ENCODE data around the gene CSTB. TPM values are rescaled to one million over a fixed set of nuclear protein-coding genes. Genes with fewer than 3 reads are reported as not detected.
"Not testable (repeated sequence)": the region's sequence is repeated elsewhere in the genome, so short reads cannot be mapped to it uniquely, and the experiment has no call there.

The CSTB gene
- 42.0 TPM for polyA plus RNA-seq (2013, experiment 1 of 2; ENCODE audit: insufficient read length)
- 39.0 TPM for polyA plus RNA-seq (2013, experiment 2 of 2; ENCODE audit: insufficient read length)

DNA sequence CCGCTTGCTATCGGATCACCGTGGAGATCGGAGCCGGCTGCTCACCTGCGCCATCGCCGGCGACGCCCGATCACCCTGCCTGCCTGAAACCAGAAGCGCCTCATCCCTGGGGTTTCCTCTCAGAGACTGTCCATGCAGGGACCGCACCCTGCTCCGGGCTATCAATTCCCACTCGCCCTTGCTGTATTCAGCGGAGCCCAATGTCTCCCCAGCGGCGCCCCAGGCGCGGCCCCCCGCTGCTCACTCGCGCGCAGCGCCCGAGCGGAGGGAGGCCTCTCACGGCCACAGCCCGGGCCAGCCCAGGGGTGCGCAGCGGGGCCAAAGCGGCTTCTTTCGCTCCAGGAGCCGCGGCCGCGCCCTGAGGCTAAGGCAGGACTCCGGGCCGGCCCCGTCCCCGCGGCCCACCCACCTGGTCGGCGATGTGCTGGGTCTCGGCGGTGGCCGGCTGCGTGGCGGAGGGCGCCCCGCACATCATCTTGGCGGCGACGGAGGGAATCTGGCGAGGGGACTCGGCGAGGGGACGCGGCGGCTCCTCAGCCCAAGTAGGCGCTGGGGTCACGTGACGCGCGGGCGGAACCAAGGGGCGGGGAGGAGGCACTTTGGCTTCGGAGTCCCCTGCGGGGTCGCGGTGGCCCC, at the start of gene CSTB:
TSS of gene CSTB (minus strand) at position 514 of the 636 bp plus-strand sequence. CDS start at position 475, 39 bp downstream.
- DNase-seq, result peak; percentile 69

GRCh38 chr21:43825242-43825935, 49.3 kb upstream of the CSTB start:
- DNase-seq, result no peak

DNA sequence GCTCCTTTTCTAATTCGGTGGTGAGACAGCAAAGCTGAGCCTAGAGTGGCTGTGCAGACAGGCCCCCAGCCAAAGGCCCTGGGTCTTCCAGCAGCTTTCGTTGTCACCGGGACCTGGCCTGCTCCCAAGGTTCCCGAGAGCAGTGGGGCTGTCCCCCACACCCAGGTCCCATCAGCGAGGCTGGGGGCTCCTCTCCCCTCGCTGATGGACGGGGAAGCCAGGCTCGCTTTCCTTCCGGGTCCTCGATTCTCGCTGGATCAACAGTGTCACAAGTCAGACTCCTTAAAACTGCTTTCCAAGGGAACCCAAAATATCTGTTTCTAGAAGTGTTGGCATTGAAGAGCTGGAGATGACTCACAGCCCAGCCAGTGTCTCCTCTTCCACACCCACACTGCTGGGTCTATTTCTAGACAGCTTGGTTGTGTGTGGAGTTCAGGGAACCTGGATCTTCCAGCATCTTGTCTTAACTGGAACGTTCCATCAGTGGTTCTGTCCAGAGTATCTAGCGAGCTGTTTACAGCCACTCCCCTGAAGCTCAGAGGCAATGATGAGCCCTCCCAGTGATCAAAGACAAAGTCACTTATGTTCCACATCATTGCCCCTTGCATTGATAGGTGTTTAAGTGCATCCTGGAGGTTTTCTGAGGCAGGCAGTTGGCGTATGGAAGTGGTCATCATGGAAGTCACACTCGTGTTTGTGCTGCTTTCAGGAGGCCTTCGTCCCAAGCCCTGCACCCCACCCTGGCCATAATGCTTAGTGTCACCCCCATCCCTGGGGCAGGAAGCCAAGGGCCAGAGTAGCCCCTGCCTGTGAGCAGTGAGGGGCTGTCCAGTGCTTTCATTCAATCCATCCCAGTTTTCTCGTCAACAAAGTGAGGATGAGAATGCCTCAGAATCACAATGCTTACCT, 48.5 kb upstream of the CSTB start:
- DNase-seq, result peak; percentile 50

- not testable (repeated sequence) for DNase-seq
Measured at GRCh38 chr21:43822741-43823140, 46.6 kb upstream of the CSTB start.

DNA sequence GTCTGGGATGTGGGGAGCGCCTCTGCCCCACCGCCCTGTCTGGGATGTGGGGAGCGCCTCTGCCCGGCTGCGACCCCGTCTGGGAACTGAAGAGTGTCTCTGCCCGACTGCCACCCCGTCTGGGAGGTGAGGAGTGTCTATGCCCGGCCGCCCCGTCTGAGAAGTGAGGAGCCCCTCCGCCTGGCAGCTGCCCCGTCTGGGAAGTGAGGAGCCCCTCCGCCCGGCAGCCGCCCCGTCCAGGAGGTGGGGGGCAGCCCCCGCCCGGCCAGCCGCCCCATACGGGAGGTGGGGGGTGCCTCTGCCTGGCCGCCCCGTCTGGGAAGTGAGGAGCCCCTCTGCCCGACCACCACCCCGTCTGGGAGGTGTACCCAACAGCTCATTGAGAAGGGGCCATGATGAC, 46.1 kb upstream of the CSTB start:
- not testable (repeated sequence) for DNase-seq

GRCh38 chr21:43820466-43820865, 44.4 kb upstream of the CSTB start:
- DNase-seq, result no peak

- no peak for DNase-seq
Measured at GRCh38 chr21:43819511-43820405, 43.6 kb upstream of the CSTB start.

DNA sequence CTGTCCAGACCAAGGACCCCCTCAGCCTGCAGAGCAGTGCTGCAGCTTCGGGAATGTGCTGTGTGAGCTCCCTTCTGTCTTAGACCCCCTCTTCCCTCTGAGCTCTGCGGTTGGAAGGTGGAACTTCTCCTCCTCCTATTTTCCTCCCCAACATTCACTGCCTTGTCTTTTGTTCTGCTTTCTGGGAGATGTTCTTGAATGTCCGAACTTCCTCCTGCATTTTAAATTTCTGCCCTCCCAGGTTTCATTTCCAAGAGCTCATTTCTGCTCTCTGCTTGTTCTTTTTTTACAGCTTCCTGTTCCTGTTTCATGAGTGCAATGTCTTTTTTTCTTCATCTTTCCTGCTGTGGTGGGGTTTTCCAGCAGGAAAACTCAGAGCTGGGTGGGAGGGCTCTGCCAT, 42.6 kb upstream of the CSTB start:
- no peak for DNase-seq

DNA sequence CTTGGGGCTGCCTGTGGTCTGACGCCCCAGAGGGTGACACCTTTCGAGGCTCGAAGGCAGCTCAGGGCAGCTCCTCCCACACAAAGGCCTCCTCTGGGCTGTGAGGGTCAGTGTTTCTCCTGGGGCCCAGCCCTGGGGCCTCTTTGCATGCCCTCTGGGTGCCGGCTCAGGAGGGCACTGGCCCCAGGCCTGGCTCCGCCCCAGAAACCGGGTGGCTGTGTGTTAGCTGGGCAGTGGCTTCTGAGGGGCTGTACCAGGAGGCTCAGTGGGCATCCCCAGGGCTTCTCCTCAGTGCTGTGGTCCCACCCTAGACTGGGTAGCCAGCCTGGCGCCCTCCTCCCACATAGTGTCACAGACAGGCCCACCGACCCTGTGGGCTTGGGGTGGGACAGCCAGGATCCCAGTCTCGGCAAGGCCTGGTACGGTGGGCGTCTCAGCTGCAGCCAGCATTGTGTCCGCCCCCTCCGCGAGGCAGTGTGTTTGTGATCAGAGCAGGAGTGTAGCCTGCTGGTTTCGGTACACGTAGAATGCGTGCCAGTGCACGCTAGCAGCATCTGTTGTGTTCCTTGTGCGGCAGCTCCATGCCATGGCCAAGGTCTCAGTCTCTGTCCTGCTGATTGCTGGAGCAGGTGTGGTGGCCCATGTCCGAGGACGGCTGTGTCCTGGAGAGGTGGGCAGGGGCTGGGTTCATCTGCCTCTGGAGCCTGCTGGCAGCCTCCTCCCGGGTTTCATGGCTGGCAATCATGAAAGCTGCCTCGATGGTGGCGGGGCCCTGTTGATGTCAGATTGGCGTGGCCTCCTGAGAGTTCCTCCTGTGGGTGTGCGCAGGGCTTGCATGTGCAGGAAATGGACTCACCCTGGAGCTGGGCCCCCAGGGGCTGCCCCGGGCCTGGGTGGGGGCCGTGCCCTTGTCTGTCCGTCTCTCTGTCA, 41.3 kb upstream of the CSTB start:
- no peak for DNase-seq

GRCh38 chr21:43816611-43817071, 40.5 kb upstream of the CSTB start:
- no peak for DNase-seq

DNA sequence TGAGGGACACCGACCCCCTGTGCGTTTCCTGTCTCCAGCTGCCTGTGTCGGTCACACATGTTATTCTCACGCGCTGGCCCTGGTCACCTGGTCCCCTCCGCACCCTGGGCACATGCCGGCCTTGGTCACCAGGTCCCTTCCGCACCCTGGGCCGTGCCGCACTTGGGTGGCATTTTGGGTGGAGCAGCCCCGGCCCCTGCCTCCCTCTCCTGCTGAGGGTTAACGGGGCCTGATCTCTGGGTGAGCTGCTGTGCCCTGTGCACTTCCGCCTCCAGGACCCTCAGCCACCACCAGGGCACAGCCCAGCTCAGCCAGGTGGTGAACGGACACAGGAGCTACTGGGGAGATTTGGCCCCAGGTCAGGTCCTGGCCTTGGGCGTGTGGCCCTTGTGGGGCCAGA, 39.9 kb upstream of the CSTB start:
- no peak for DNase-seq

- no peak for DNase-seq
Measured at GRCh38 chr21:43815107-43815613, 39.1 kb upstream of the CSTB start.

- DNase-seq, result peak; percentile 10
Measured at GRCh38 chr21:43814215-43815106, 38.4 kb upstream of the CSTB start.

GRCh38 chr21:43813656-43813980, 37.5 kb upstream of the CSTB start:
- no peak for DNase-seq

GRCh38 chr21:43812957-43813655, 37.0 kb upstream of the CSTB start:
- no peak for DNase-seq

DNA sequence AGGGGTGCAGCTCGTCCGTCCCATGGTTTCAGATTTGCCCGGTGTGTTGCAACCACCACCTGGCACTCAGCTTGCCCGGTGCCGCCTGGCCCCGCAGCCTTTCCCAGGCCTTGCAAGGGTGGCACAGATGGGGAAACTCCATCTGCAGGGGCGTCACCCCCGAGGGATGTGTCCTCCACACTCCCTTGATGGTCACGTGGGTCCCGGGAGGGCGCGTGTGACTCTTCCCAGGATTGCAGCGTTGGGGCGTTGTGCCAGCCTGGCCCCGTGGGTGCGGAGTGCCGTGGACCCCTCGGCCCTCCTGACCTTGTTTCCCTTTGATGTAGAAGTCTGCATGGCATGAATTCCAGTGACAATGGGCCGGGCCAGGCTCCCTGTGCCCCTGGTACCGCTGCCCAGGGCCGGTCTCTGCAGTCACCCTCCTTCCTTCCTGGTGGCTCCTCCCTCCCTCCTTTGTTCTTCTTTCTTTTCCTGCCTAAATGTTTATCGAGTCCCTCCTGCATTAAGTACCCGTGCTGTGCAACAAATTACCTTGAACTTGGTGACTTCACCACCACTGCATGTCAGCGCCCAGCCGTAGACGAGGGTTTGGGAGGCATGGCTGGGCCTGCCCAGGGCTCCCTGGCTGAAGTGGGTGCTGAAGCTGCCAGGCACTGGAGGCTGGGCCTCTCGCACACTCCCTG, 36.2 kb upstream of the CSTB start:
- no peak for DNase-seq

DNA sequence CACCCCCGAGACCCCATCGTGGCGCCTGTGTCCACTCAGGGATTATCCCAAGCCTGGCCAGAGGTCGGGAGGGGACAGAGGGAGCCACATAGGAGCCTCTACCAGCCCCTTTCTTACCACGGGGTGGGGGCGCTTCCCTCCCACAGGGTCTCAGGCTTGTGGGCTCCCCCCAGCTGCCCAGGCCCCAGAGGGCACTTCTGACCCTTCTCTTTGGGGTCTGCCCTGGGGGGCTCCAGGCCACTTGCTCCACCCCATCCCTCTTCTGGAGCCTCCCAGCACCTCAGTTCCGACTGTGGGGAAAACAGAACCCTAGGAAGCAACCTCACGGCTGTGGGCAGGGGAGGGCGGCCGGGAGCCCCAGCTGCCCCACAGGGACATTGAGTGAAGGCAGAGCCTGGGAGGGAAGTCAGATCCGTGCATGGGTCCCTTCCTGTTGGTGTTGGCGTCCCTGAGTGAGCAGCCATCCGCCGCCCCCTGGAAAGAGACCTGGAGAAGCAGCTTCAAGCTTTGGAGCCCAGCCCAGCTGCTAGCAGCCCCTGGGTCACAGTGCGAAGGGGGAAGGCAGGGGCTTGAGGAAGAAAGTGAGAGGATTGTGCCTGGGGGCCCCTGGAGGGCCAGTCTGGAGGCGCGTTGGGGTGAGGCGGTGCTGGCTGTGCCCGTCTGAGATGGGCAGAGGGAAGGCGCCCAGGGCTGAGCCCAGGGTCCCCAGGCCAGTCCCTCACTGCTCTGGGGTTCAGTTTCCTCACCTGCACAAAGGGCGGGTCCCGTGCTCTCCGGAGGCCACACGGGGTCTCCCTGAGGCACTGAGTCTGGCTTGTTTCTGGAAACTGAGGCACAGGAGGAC, 35.4 kb upstream of the CSTB start:
- no peak for DNase-seq

Measured in fibroblast of skin of scalp (primary cell).